H1 (cell line): ENCODE measurements around the gene TRIP11. TPM values are rescaled to one million over a fixed set of nuclear protein-coding genes. Genes with fewer than 3 reads are reported as not detected.

Experiments
- CTCF ChIA-PET: fragments of 300-600 bp; sonication (Branson Sonifier 250); formaldehyde crosslinking; loops from one replicate; lab custom pipeline; 2021; ENCODE audit not compliant: partially characterized antibody; lab: Charles Lee
- POLR2A ChIA-PET: fragments of 300-600 bp; sonication (Branson Sonifier 250); formaldehyde crosslinking; loops from one replicate; lab custom pipeline; 2021; ENCODE audit warnings: inconsistent platforms; ENCODE audit not compliant: partially characterized antibody; lab: Charles Lee
- DNase-seq, 2 experiments: peaks; one replicate each; pipeline versions ENCODE4 v3.0.0 to v3.0.0-alpha.2; 2010 to 2022; ENCODE audit warnings: low spot score in 2 of 2, low read depth in 1 of 2, mixed read lengths in 1 of 2
- FAIRE-seq: peaks from 2 replicates; lab custom pipeline; 2011; peaks lifted over from hg19 to GRCh38; lab: Jason Lieb, UNC
- H2AFZ ChIP-seq: 2 replicates; pipeline ENCODE4 v1.8.1; 2012; ENCODE audit warnings: low read length, inconsistent platforms
- H2AK5ac ChIP-seq: 2 replicates; pipeline ENCODE4 v1.6.1; 2013; ENCODE audit warnings: low read depth, low read length
- H2BK120ac ChIP-seq: replicated peaks from 2 replicates; pipeline ENCODE3; 2013; ENCODE audit warnings: low read depth, low read length, inconsistent platforms
- H2BK12ac ChIP-seq: 2 replicates; pipeline ENCODE4 v1.6.1; 2013; ENCODE audit warnings: low read depth, low read length
- H2BK15ac ChIP-seq: 2 replicates; pipeline ENCODE4 v1.6.1; 2013; ENCODE audit warnings: low read length
- H2BK20ac ChIP-seq: 2 replicates; pipeline ENCODE4 v1.6.1; 2013; ENCODE audit warnings: low read length
- H2BK5ac ChIP-seq: 2 replicates; pipeline ENCODE4 v1.6.1; 2013; ENCODE audit warnings: low read depth, low read length
- H3K14ac ChIP-seq: 2 replicates; pipeline ENCODE4 v1.6.1; 2013; ENCODE audit warnings: inconsistent platforms; ENCODE audit not compliant: insufficient read length
- H3K18ac ChIP-seq: 2 replicates; pipeline ENCODE4 v1.6.1; 2013; ENCODE audit warnings: low read length; ENCODE audit errors: extremely low read depth
- H3K23ac ChIP-seq: 2 replicates; pipeline ENCODE4 v1.6.1; 2013; ENCODE audit warnings: inconsistent platforms; ENCODE audit not compliant: insufficient read length
- H3K23me2 ChIP-seq: 2 replicates; pipeline ENCODE4 v1.6.1; 2013; ENCODE audit warnings: low read depth, low read length
- H3K27ac ChIP-seq: 2 replicates; pipeline ENCODE4 v1.6.1; 2011; ENCODE audit warnings: low read depth, low read length, inconsistent platforms
- H3K27me3 ChIP-seq, 4 experiments: replicated peaks in 1 of 4; 1 replicate in 1 of 4; 2 replicates in 3 of 4; pipeline versions ENCODE4 v1.6.1 to v1.8.1; 2011 to 2013; ENCODE audit warnings: low read length in 3 of 4, mild to moderate bottlenecking in 3 of 4, inconsistent platforms in 2 of 4, mixed read lengths in 2 of 4, moderate library complexity in 1 of 4; ENCODE audit not compliant: control insufficient read depth in 3 of 4, insufficient read depth in 3 of 4; ENCODE audit errors: extremely low read depth in 1 of 4
- H3K36me3 ChIP-seq, 4 experiments: 2 replicates each; pipeline versions ENCODE4 v1.6.1 to v1.8.1; 2011 to 2013; ENCODE audit warnings: mild to moderate bottlenecking in 4 of 4, low read length in 3 of 4, moderate library complexity in 2 of 4, control low read depth in 1 of 4, inconsistent platforms in 1 of 4; ENCODE audit not compliant: insufficient read depth in 4 of 4, control insufficient read depth in 2 of 4
- H3K4ac ChIP-seq: replicated peaks from 2 replicates; pipeline ENCODE3; 2013; ENCODE audit warnings: low read length, low read depth, mixed read lengths, inconsistent platforms; ENCODE audit not compliant: insufficient read length
- H3K4me1 ChIP-seq, 4 experiments: replicated peaks in 1 of 4; 1 replicate in 1 of 4; 2 replicates in 3 of 4; pipeline versions ENCODE4 v1.6.1 to v1.8.1; 2011 to 2013; ENCODE audit warnings: low read length in 3 of 4, inconsistent platforms in 2 of 4, mixed read lengths in 1 of 4; ENCODE audit not compliant: insufficient read depth in 4 of 4, control insufficient read depth in 3 of 4
- H3K4me2 ChIP-seq, 2 experiments: 2 replicates each; pipeline versions ENCODE4 v1.6.1 to v1.8.1; 2011 to 2013; ENCODE audit warnings: low read depth in 2 of 2, low read length in 2 of 2, control low read depth in 1 of 2, inconsistent platforms in 1 of 2, mild to moderate bottlenecking in 1 of 2; ENCODE audit not compliant: insufficient read depth in 1 of 2
- H3K4me3 ChIP-seq, 4 experiments: fragments of 200-600, 300-600 bp in 1 of 4; sonication (generic), shearing (Covaris generic), sonication (Bioruptor Twin) in 1 of 4; 2 replicates each; pipeline versions ENCODE4 v1.5.1 to v1.8.1; 2011 to 2016; ENCODE audit warnings: low read length in 4 of 4, low read depth in 3 of 4, control low read depth in 2 of 4, inconsistent platforms in 2 of 4, mild to moderate bottlenecking in 2 of 4, mixed read lengths in 1 of 4, moderate library complexity in 1 of 4; ENCODE audit not compliant: insufficient read depth in 2 of 4; ENCODE audit errors: extremely low read depth in 1 of 4
- H3K56ac ChIP-seq: replicated peaks from 2 replicates; pipeline ENCODE3; 2013; ENCODE audit warnings: low read depth, mild to moderate bottlenecking, mixed read lengths, low read length, inconsistent platforms; ENCODE audit not compliant: insufficient read length
- H3K79me1 ChIP-seq: 2 replicates; pipeline ENCODE4 v1.6.1; 2013; ENCODE audit warnings: low read depth, low read length, control low read depth
- H3K79me2 ChIP-seq, 2 experiments: 2 replicates each; pipeline versions ENCODE4 v1.6.1 to v1.8.1; 2012 to 2013; ENCODE audit warnings: low read length in 2 of 2, mild to moderate bottlenecking in 2 of 2, inconsistent platforms in 1 of 2; ENCODE audit not compliant: insufficient read depth in 2 of 2, control insufficient read depth in 1 of 2
- H3K9ac ChIP-seq, 4 experiments: replicated peaks in 1 of 4; 1 replicate in 1 of 4; 2 replicates in 3 of 4; pipeline versions ENCODE4 v1.6.1 to v1.8.1; 2011 to 2013; ENCODE audit warnings: low read depth in 3 of 4, low read length in 3 of 4, control low read depth in 2 of 4, mild to moderate bottlenecking in 2 of 4, moderate library complexity in 2 of 4, inconsistent platforms in 1 of 4; ENCODE audit errors: extremely low read depth in 1 of 4
- H3K9me3 ChIP-seq, 2 experiments: 2 replicates each; pipeline versions ENCODE4 v1.6.1 to v1.8.1; 2012 to 2013; ENCODE audit warnings: mild to moderate bottlenecking in 2 of 2, moderate library complexity in 2 of 2, control low read depth in 1 of 2, inconsistent platforms in 1 of 2, low read depth in 1 of 2, low read length in 1 of 2, mixed read lengths in 1 of 2; ENCODE audit not compliant: insufficient read depth in 2 of 2
- H4K20me1 ChIP-seq, 2 experiments: replicated peaks in 1 of 2; 2 replicates each; pipeline versions ENCODE3 to v1.8.1; 2011 to 2013; ENCODE audit warnings: inconsistent platforms in 2 of 2, low read length in 2 of 2, mild to moderate bottlenecking in 1 of 2; ENCODE audit not compliant: insufficient read depth in 2 of 2, control insufficient read depth in 1 of 2
- H4K5ac ChIP-seq: 2 replicates; pipeline ENCODE4 v1.6.1; 2013; ENCODE audit warnings: low read length, low read depth, mixed read lengths, inconsistent platforms; ENCODE audit not compliant: insufficient read length
- H4K8ac ChIP-seq: 2 replicates; pipeline ENCODE4 v1.8.0; 2013; ENCODE audit warnings: mild to moderate bottlenecking, moderate library complexity, low read length, inconsistent platforms; ENCODE audit not compliant: insufficient read depth; ENCODE audit errors: extremely low read depth
- H4K91ac ChIP-seq: replicated peaks from 2 replicates; pipeline ENCODE3; 2013; ENCODE audit warnings: low read length, mixed read lengths, inconsistent platforms; ENCODE audit not compliant: insufficient read length
- CBX5 ChIP-seq: fragments of 300-800, 300-1000 bp; sonication (generic); IDR thresholded peaks from 2 replicates; pipeline ENCODE4 v1.7.1; 2016; ENCODE audit warnings: antibody characterized with exemption, low read length, low read depth
- SIN3A ChIP-seq, 2 experiments: IDR thresholded peaks in 1 of 2; conservative IDR thresholded peaks in 1 of 2; 2 replicates each; pipeline ENCODE4 v1.6.1; 2011 to 2012; ENCODE audit warnings: low read length in 2 of 2, improper control_type of control experiment in 1 of 2, low read depth in 1 of 2, mild to moderate bottlenecking in 1 of 2
- YY1 ChIP-seq: IDR thresholded peaks from 2 replicates; pipeline ENCODE4 v1.6.1; 2011; ENCODE audit warnings: low read depth, mild to moderate bottlenecking, low read length
- polyA plus RNA-seq, 7 experiments: library from polyadenylated mRNA; depleted of rRNA in 3 of 7; stranded (reverse) in 5 of 7; unstranded in 2 of 7; fragments of >200 nt in 5 of 7; fragments of 200-250 nt in 2 of 7; gene quantifications; 1 replicate in 5 of 7; 2 replicates in 1 of 7; 4 replicates in 1 of 7; pipeline versions ENCODE4 v1.2.1 to v1.2.3, GENCODE V29; 2011 to 2013; ENCODE audit warnings: missing spikeins in 2 of 7, mixed read lengths in 2 of 7
- total RNA-seq: library from RNA; stranded (reverse); fragmentation: NEBNext Ultra II Directional; extraction: Animal tissue kit (Norgen Biotek cat#: 25700); gene quantifications from 2 replicates; pipeline ENCODE4 v1.2.1, GENCODE V29; 2021
- TF ChIP-seq, protein P1 (sequence below): IDR thresholded peaks from 2 replicates; pipeline ENCODE4 v1.6.1; 2011; ENCODE audit warnings: low read depth, mild to moderate bottlenecking, low read length; ENCODE audit not compliant: insufficient read depth
- TF ChIP-seq, protein P2 (sequence below): IDR thresholded peaks from 2 replicates; pipeline ENCODE4 v1.6.1; 2012; ENCODE audit warnings: inconsistent platforms

Gene TRIP11
- total and polyA plus RNA-seq, 2 of the 8 experiments (the other 6 are each of a cell fraction or from before 2014, with no cell fraction given): 3.3 to 30.4 TPM

DNA sequence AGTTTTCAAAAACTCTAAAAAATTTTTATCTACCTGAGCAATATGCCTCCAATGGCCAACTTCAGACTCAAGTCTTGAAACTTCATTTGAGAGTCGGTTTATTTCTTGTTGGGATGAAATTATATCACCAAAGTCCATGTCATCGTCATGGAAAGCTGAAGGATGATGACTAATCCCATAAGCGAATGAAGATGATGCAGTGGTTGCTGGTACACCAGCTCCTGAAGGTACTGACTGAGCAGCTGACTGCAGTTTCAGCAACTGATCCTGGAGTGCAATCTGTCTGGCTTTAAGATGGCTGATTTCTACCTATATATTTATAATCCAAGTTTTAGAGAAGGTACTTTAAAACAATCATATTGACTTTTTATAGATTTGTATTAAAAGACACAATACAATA lies 18.3 kb downstream of the TRIP11 start (continued):
- no peak for TF ChIP-seq CBX5

DNA sequence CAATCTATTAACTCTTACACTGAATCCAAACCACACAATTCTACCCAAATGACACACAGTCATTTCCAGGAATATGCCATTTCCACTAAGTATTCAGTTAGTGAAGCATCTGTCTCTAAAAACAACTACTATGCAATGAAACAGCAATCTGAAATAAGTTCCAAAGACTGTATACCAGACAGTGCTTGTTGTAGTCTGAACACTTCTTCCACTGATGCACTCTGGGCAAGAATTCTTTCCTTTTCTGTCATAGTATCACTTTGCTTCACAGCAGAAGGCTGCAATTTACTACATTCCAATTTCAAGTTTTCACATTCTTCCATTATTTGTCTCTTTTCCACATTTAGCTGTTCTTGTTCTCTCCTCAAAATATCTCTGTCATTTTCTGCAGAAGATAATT lies 25.8 kb downstream of the TRIP11 start:
- Histone ChIP-seq H3K14ac (no peak overlapping the region), H2AFZ (no peak overlapping the region), H2AK5ac (no peak overlapping the region), H3K9me3 (no peaks in the 10 kb centered on the region), H2BK120ac (no peak overlapping the region), H3K4ac (no peak overlapping the region), H3K36me3 (peaks cover 4 to 38% (median 15%) of the 10 kb centered on the region in 4 experiments; a peak in 6 of 8 replicates), H3K56ac (no peak overlapping the region), H4K91ac (no peak overlapping the region), H3K27ac (no peak overlapping the region), H4K8ac (no peak overlapping the region), H2BK20ac (no peak overlapping the region), H2BK5ac (no peak overlapping the region), H3K4me1 (no peaks in the 10 kb centered on the region), H4K20me1 (peaks cover 0 to 5% of the 10 kb centered on the region in 2 experiments), H2BK15ac (no peak overlapping the region), H3K79me2 (no peaks in the 10 kb centered on the region), H3K4me3 (no peak overlapping the region), H3K4me2 (no peak overlapping the region), H2BK12ac (no peak overlapping the region), H3K18ac (no peak overlapping the region), H4K5ac (no peak overlapping the region), H3K23me2 (no peaks in the 10 kb centered on the region), H3K9ac (no peak overlapping the region), H3K79me1 (no peaks in the 10 kb centered on the region), H3K23ac (no peak overlapping the region), H3K27me3 (no peaks in the 10 kb centered on the region)
- no peak for FAIRE-seq
- DNase-seq: no peak
- POLR2A ChIA-PET: interaction anchor here (0.6 kb wide), 1 partner anchor 22 kb away, joined by 3 read pairs; no protein-coding TSS in a partner anchor
- CTCF ChIA-PET: interaction anchor here (1.4 kb wide), 1 partner anchor 17 kb away, joined by 4 read pairs; no protein-coding TSS in a partner anchor
- TF ChIP-seq SIN3A (conservative IDR thresholded peaks at IDR 0.05 in 1 of 2, IDR thresholded peaks at IDR 0.05 in 1 of 2; ENCODE audit: low read depth in 1 of 2, low read length in 2 of 2) (no peak), YY1 (no peak)
- TF ChIP-seq, protein P1, sequence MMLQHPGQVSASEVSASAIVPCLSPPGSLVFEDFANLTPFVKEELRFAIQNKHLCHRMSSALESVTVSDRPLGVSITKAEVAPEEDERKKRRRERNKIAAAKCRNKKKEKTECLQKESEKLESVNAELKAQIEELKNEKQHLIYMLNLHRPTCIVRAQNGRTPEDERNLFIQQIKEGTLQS: no peak
- TF ChIP-seq, protein P2, sequence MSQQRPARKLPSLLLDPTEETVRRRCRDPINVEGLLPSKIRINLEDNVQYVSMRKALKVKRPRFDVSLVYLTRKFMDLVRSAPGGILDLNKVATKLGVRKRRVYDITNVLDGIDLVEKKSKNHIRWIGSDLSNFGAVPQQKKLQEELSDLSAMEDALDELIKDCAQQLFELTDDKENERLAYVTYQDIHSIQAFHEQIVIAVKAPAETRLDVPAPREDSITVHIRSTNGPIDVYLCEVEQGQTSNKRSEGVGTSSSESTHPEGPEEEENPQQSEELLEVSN: no peak
